Right lobe of liver (tissue), 6 donors: ENCODE results near the gene RPP25L. TPM values are rescaled to one million over a fixed set of nuclear protein-coding genes. Genes with fewer than 3 reads are reported as not detected.

Experiments
- ATAC-seq, 4 donors: fragments of 200-7000 bp; cut with Tn5 transposase; one replicate each; pipeline ENCODE4 v1.9.1; 2020; ENCODE audit warnings: mild to moderate bottlenecking in 4 of 4, moderate library complexity in 4 of 4
- DNase-seq, 3 donors: peaks; one replicate each; pipeline ENCODE4 v3.0.0-alpha.2; 2020
- H3K27ac ChIP-seq, 3 donors: fragments of 200-600 bp; one replicate each; pipeline ENCODE4 v1.8.0; 2022
- H3K27me3 ChIP-seq, 2 donors: fragments of 200-600 bp; one replicate each; pipeline ENCODE4 v1.8.0; 2022
- H3K36me3 ChIP-seq, 4 donors: fragments of 200-600 bp; sonication (generic) in 1 of 4; one replicate each; pipeline versions ENCODE4 v1.5.1 to v1.8.0; 2017 to 2022; ENCODE audit warnings: control low read depth in 1 of 4
- H3K4me1 ChIP-seq, 4 donors: fragments of 200-600 bp; sonication (generic) in 1 of 4; one replicate each; pipeline versions ENCODE4 v1.5.1 to v1.8.0; 2017 to 2022; ENCODE audit warnings: control low read depth in 1 of 4
- H3K4me3 ChIP-seq, 3 donors: fragments of 200-600 bp; one replicate each; pipeline ENCODE4 v1.8.0; 2022
- H3K9me3 ChIP-seq, 4 donors: fragments of 200-600 bp; sonication (generic) in 1 of 4; one replicate each; pipeline versions ENCODE4 v1.5.1 to v1.8.0; 2017 to 2022; ENCODE audit warnings: control low read depth in 1 of 4
- CTCF ChIP-seq, 4 donors: fragments of 200-600 bp in 3 of 4; fragments of 450-650 bp in 1 of 4; IDR thresholded peaks; one replicate each; pipeline versions ENCODE4 v1.5.1 to v1.8.0; 2016 to 2022; ENCODE audit warnings: antibody characterized with exemption in 4 of 4, mild to moderate bottlenecking in 2 of 4
- POLR2A ChIP-seq: fragments of 450-650 bp; IDR thresholded peaks from one replicate; pipeline ENCODE4 v1.6.1; 2017; ENCODE audit warnings: antibody characterized with exemption, mild to moderate bottlenecking
- WGBS: methylation state at CpG from one replicate; pipeline ENCODE4 v1.1.6; 2018; ENCODE audit warnings: low coverage, low lambda C conversion rate; ENCODE audit not compliant: insufficient coverage; ENCODE audit errors: missing lambda C conversion rate; 5-methylcytosine and 5-hydroxymethylcytosine counted together
- intact Hi-C, 2 donors: fragments of 100-400 bp; cut with DNase I; formaldehyde crosslinking; loops; one replicate each; pipeline versions ENCODE4 v1.11.2 to v1.14.1; 2022
- total RNA-seq, 6 experiments: library from RNA; depleted of rRNA in 2 of 6; stranded (reverse); fragments of >200 nt in 2 of 6; fragmentation: NEBNext Ultra II Directional in 3 of 6; extraction: Animal tissue kit (Norgen Biotek cat#: 25700) in 3 of 6; gene quantifications; one replicate each; pipeline versions ENCODE4 v1.1.0 to v1.2.4, GENCODE V29; 2016 to 2023
- donor health status: DM: no; HTN: yes; CAD: no.
- donor health status: DM: no; HTN: no; CAD: no.
- donor health status: DM: no; HTN: no; CAD: no.
- donor health status: DM: no; HTN: yes; CAD: no.
- donor health status: DM: no; HTN: yes; CAD: no.

The RPP25L gene
- total RNA-seq, 6 experiments from 2014 or later = 15.2 to 29.1 (median 25.0) TPM

GRCh38 chr9:34615132-34615531 lies 3.2 kb upstream of the RPP25L start:
- 94% methylated on average over 2 of the region's 2 CpGs for WGBS

GRCh38 chr9:34612788-34613390 lies 992 bp upstream of the RPP25L start:
- peaks cover 0 to 21% (median 4%) of the 10 kb centered on the region in 4 donors for H3K36me3 ChIP-seq
- TF ChIP-seq POLR2A (no peak), CTCF (IDR thresholded peaks at IDR 0.05) (peak; percentile 74 to 85 (median 84))
- intact Hi-C loops = no loop called here
- H3K27ac ChIP-seq = peak overlapping the region; percentile 86 to 89 (median 86)
- ATAC-seq (peak; percentile 74 to 76 (median 74)), DNase-seq (peak; percentile 76 to 82 (median 77))
- peaks cover 0 to 24% (median 10%) of the 10 kb centered on the region in 4 donors for H3K4me1 ChIP-seq
- no peaks in the 10 kb centered on the region for H3K9me3 ChIP-seq
- no peaks in the 10 kb centered on the region for H3K27me3 ChIP-seq
- peak overlapping the region; percentile 62 to 85 (median 74) for H3K4me3 ChIP-seq
- 0% methylated on average over 10 of the region's 15 CpGs for WGBS

More at GRCh38 chr9:34615132-34615531, 3.2 kb upstream of the RPP25L start:
- H3K27ac ChIP-seq = no peak overlapping the region
- H3K9me3 ChIP-seq = no peaks in the 10 kb centered on the region
- H3K36me3 ChIP-seq = peaks cover 0 to 27% (median 5%) of the 10 kb centered on the region in 4 donors
- TF ChIP-seq POLR2A (no peak), CTCF (IDR thresholded peaks at IDR 0.05) (no peak)
- intact Hi-C loops = no loop called here
- no peaks in the 10 kb centered on the region for H3K27me3 ChIP-seq
- H3K4me1 ChIP-seq = peaks cover 0 to 32% (median 13%) of the 10 kb centered on the region in 4 donors
- DNase-seq = no peak
- H3K4me3 ChIP-seq = no peak overlapping the region
- ATAC-seq = no peak

- 29% methylated on average over 7 of the region's 10 CpGs for WGBS
- H3K4me3 ChIP-seq = peak overlapping the region; percentile 62 to 85 (median 74)
- ATAC-seq (peak; percentile 6 to 19 (median 10)), DNase-seq (peak in 1 of 3 donors; percentile 61)
- H3K4me1 ChIP-seq = peaks cover 0 to 33% (median 10%) of the 10 kb centered on the region in 4 donors
- no peaks in the 10 kb centered on the region for H3K27me3 ChIP-seq
- H3K36me3 ChIP-seq = peaks cover 0 to 5% (median 0%) of the 10 kb centered on the region in 4 donors
- intact Hi-C loops = no loop called here
- H3K27ac ChIP-seq = peak overlapping the region; percentile 86 to 89 (median 86)
- H3K9me3 ChIP-seq = no peaks in the 10 kb centered on the region
- TF ChIP-seq POLR2A (no peak), CTCF (IDR thresholded peaks at IDR 0.05) (no peak)
Observed at GRCh38 chr9:34611251-34611810, 566 bp downstream of the RPP25L start.

- H3K9me3 ChIP-seq = no peaks in the 10 kb centered on the region
- H3K36me3 ChIP-seq = no peaks in the 10 kb centered on the region
- H3K4me1 ChIP-seq = peaks cover 0 to 33% (median 10%) of the 10 kb centered on the region in 4 donors
- TF ChIP-seq CTCF (IDR thresholded peaks at IDR 0.05) = no peak
- TF ChIP-seq POLR2A = no peak
- no peaks in the 10 kb centered on the region for H3K27me3 ChIP-seq
- peak overlapping the region in 2 of 3 donors; percentile 74 to 85 for H3K4me3 ChIP-seq
- 83% methylated on average over 2 of the region's 20 CpGs for WGBS
- DNase-seq = peak in 1 of 3 donors; percentile 63
- intact Hi-C loops = no loop called here
- no peak for ATAC-seq
- no peak overlapping the region for H3K27ac ChIP-seq
Observed at GRCh38 chr9:34610434-34611206, 1.3 kb downstream of the RPP25L start.
